Activated CD8-positive, alpha-beta memory T cell treated with anti-CD3 and anti-CD28 coated beads, Interleukin-2, amount 50 U/mL, for 4 hours (primary cell): ENCODE measurements around the gene USP26.
"Not testable (repeated sequence)": the region's sequence is repeated elsewhere in the genome, so short reads cannot be mapped to it uniquely, and the experiment has no call there.

Experiments used
- DNase-seq: peaks from one replicate; pipeline ENCODE4 v3.0.0-alpha.2; 2020

The USP26 gene

GRCh38 chrX:133097031-133097430 lies at the start of gene USP26:
USP26 (minus strand) TSS chrX:133097109; CDS start chrX:133028220, 68,889 bp downstream.
- no peak for DNase-seq

- DNase-seq = no peak
Observed at GRCh38 chrX:133134282-133134681, 37.4 kb upstream of the USP26 start.

DNA sequence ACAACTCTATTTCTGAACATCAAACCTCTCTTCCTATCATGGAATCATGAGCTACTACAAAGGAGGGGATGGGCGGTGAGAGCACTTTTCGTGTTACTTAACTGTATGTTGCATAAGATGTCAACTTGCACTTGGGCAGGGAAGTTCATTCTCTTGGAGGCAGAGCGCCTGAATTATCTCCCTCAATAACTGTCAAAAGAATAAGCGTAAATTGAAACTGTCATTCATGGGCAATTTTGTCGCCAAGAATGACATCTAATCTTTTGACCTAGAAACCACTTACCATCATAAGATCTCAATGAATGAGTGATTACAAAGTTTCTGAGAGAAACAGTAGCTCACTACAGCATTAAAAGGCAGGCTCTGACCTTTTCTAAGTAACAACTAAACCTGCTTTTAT lies 23.5 kb upstream of the USP26 start:
- DNase-seq = no peak

DNA sequence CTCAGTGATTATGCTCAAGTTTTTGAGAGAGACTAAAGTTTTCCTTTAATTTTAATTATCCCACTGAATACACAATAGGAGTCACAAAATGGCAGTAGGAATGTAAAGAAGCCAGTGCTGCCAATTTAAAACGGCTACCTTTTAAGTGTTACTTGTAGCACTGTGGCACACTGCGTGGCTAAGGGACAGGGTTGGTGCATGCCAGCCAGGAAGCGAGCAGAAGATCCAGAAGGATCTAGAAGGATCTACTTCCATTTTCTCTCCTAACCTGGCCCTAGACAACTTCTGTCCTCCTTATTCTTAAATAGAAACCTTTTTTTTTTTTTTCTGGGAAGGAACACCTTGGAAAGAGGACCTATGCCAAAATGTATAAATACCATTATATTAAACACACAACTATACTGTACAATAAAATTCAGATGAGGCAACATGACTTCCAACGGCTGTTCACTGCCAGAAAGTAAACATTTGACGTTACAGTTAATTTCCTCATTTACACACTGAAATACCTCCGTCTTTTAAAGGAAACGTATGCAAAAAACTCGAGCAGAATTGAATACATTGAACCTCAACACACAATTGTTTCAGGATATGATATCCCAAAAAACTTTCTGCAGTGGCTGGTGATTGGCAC lies 2.7 kb downstream of the USP26 start:
- no peak for DNase-seq

- no peak for DNase-seq
Observed at GRCh38 chrX:133090236-133090809, 6.6 kb downstream of the USP26 start.

DNA sequence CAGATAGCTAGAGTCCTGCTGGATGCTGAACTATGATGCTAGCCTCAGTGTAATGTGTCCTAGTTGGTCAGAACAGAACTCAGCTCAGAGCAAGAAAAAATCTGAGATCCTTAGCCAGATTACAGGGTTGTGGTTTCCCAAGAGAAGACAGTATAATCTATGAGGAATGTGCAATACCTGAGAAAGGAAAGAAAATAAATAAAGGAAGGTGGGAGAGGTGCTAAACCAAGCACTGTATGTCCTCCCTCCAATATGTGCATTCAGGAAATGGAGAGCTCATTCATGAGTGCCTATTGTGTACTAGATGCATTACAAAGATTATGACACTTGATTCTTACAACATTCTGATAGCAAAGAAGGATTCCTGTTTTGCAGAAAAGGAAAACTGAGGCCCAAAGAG lies 7.5 kb downstream of the USP26 start:
- DNase-seq = no peak

DNA sequence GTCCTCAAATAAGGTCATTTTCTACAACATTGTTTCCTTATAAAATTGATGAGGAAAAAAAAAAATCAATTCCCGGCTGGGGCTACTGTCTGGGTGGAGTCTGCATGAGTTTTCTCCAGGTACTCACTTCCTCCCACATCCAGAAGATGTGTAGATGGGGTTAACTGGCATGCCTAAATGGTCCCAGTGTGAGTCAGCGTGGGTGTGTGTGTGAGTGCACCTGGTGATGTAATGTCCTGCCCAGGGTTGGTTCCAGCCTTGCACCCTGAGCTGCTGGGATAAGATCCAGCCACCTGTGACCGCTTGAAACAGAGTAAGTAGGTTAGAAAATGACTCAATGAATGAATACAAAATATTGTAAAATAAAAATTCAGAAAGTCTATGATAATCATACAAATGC lies 11.1 kb downstream of the USP26 start:
- DNase-seq = no peak

- not testable (repeated sequence) for DNase-seq
Observed at GRCh38 chrX:133085056-133085455, 11.9 kb downstream of the USP26 start.

DNA sequence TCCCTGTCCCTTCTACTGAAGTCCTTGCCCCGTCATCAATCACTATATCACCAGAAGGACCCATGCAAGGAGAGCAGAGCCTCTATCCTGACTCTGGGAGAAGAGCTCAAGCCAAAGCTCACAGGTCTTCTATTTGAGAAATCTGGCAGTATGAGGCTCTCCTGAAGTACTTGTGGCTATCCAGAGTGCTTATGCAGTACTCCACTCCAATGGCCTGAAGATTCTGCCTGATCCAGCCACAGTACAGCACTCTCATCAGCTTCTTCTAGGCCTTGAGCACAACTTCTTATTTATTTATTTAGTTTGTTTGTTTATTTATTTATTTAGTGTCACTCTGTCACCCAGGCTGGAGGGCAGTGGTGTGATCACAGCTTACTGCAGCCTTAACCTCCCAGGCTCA lies 13.0 kb downstream of the USP26 start:
- no peak for DNase-seq

DNA sequence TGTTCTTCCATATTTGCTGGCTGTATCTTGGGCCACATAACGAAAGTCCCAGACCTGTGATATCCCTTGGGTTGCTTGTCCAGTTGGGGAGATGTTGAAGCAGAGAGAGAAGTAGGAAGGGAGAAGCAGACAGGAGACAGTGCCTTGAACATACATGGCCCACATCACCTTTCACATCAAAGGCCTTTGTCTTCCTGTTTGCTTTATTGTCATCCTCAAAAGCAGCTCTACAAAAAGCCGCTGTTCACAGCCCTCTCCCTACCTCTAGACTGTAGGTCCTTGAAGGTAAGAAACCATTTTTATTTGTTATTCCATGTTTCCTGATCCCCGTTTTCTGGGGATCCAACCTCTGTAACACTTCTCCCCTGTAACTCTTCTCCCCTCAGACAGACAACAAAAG lies 14.9 kb downstream of the USP26 start:
- DNase-seq = no peak

DNA sequence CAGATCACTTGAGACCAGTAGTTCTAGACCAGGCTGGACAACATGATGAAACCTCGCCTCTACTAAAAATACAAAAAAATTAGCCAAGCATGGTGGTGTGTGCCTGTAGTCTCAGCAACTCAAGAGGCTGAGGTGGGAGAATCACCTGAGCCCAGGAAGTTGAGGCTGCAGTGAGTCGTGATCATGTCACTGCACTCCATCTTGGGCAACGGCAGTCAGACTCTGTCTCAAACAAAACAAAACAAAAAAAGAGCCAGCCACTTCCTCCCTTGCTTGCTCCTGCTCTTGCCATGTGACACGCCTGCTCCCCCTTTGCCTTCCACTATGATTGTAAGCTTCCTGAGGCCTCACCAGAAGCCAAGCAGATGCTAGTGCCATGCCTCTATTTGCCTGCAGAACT lies 19.1 kb downstream of the USP26 start:
- not testable (repeated sequence) for DNase-seq

GRCh38 chrX:133072566-133072965 lies 24.3 kb downstream of the USP26 start:
- no peak for DNase-seq

DNA sequence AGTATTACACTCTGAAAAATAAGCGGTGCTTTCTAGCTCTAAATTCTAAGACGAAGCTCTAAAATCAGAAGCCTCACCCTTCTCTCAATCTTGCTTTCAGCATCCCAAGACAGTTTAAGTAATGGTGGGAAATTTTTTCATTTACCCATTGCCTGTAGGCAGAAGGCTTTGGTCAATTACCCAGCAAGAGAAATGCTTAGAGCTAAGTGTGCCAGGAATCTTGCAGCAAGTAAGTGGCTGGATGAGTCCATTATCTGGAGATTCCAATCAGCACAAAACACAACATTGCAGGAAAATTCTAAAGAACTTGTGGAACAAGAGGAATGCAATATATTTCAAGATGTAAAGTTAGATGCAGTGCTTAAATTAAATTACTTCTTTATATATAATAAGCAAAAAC lies 28.4 kb downstream of the USP26 start:
- no peak for DNase-seq

DNA sequence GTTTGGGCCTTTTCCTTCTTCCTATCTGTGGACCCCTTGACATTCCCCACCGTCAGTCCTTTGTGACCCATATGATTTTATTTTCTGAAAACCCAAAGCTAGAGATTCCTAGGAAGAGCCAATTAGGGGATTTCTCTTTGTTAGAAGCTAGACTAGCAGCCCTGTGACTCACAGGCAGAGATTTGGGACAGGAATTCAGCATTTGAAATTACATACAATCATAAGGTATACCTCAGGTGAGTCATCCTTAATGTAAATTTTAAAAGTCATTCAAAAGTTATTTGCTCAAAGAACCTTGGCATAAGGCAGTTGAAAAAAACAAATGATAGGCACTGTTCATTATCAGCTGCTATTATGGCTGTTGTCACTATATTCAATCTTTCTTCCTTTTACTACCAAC lies 40.6 kb downstream of the USP26 start:
- DNase-seq = no peak

- DNase-seq = no peak
Observed at GRCh38 chrX:133054761-133055405, 42.0 kb downstream of the USP26 start.

- no peak for DNase-seq
Observed at GRCh38 chrX:133053861-133054598, 42.9 kb downstream of the USP26 start.

- no peak for DNase-seq
Observed at GRCh38 chrX:133048751-133049150, 48.2 kb downstream of the USP26 start.

DNA sequence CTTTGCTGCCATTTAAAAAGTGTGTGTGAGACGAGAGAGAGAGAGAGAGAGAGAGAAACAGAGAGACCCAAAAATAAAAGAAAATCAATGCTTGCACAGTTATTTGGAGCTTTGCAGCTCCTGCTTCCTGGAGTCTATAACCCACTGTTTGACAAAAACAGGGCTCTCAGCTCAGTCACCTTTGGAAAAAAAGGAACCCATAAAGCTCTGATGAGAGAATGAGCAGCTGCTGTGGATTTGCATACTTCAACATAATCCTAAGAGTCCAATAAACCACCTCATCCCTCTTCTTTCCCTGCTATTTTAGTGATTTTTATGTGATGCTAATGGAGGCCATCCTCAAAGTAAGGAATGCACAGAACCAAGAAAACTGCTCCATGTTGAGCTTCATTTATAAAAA lies 50.3 kb downstream of the USP26 start:
- no peak for DNase-seq

DNA sequence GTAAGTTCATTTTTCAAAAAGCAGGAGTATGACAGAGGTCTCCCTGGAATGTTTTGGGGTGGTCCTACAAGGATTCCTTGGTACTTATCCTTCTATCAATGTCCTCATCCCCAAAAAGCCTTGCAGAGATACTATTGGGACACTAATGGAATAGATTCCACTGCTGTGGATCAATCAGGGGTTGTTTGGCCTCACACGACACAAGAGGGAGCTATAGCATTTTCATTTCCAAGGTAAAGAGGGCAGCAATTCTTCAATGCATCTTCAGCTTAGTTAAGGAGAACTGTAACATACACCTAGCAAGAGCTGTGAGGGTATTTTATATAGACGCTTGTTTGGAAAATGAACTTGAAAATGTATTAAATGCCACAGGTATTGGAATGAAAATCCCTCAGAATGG lies 50.9 kb downstream of the USP26 start:
- DNase-seq = no peak

DNA sequence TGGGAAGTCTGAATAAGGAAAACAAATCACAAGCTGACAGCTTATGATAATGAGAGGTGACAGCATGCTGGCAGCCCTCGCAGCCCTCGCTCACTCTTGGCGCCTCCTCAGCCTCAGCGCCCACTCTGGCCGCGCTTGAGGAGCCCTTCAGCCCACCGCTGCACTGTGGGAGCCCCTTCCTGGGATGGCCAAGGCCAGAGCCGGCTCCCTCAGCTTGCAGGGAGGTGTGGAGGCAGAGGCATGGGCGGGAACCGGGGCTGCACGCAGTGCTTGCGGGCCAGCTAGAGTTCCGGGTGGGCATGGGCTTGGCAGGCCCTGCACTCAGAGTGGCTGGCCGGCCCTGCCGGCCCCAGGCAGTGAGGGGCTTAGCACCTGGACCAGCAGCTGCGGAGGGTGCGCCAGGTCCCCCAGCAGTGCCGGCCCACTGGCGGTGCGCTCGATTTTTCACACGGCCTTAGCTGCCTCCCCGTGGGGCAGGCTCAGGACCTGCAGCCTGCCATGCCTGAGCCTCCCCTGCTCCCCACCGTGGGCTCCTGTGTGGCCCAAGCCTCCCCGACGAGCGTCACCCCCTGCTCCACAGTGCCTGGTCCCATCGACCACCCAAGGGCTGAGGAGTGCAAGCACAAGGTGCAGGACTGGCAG lies 52.6 kb downstream of the USP26 start:
- DNase-seq = not testable (repeated sequence)

GRCh38 chrX:133042260-133042659 lies 54.6 kb downstream of the USP26 start:
- DNase-seq = no peak

GRCh38 chrX:133033010-133033409 lies 63.9 kb downstream of the USP26 start:
- DNase-seq = no peak

- DNase-seq = no peak
Observed at GRCh38 chrX:133018229-133018628, 78.7 kb downstream of the USP26 start.
